ENCODE measurements around the gene PRSS33. TPM values are rescaled to one million over a fixed set of nuclear protein-coding genes. Genes with fewer than 3 reads are reported as not detected.

Gene PRSS33
- total and polyA plus RNA-seq, 9 of the 15 experiments (the other 6 are each of a cell fraction or from before 2014, with no cell fraction given): not detected

GRCh38 chr16:2777231-2777902, 10.0 kb downstream of the PRSS33 start, which contains the start of gene ELOB (continued):
- TF ChIP-seq SMARCE1 (IDR thresholded peaks at IDR 0.05) (no peak), ZNF609 (CRISPR knock-in tag; IDR thresholded peaks at IDR 0.05; ENCODE audit: borderline replicate concordance) (no peak), KLF16 (IDR thresholded peaks at IDR 0.05) (no peak), MITF (IDR thresholded peaks at IDR 0.05) (no peak; the same call in 1 of the 2 replicates), SRSF9 (IDR thresholded peaks at IDR 0.05; ENCODE audit: borderline replicate concordance, low read depth, low read length) (no peak), MTF1 (CRISPR knock-in tag; IDR thresholded peaks at IDR 0.05; ENCODE audit: borderline replicate concordance) (no peak), FUS (optimal IDR thresholded peaks at IDR 0.05; ENCODE audit: low read depth, low read length) (no peak), ASH1L (IDR thresholded peaks at IDR 0.05; ENCODE audit: borderline replicate concordance, low read depth, partially characterized antibody) (no peak), ZNF518B (CRISPR knock-in tag; IDR thresholded peaks at IDR 0.05) (no peak), NR0B1 (IDR thresholded peaks at IDR 0.05; ENCODE audit: partially characterized antibody) (no peak), CCNT2 (IDR thresholded peaks at IDR 0.05; ENCODE audit: borderline replicate concordance, extremely low read depth, insufficient read length, low read depth, low read length) (peak; percentile 43), NR1H2 (CRISPR knock-in tag; IDR thresholded peaks at IDR 0.05) (no peak; the same call in 1 of the 2 replicates), BCOR (IDR thresholded peaks at IDR 0.05) (0 out of 2 replicates have a peak, but pooled peaks have one; percentile 10), MIER1 (IDR thresholded peaks at IDR 0.05; ENCODE audit: low read depth) (no peak), RAD51 (IDR thresholded peaks at IDR 0.05; ENCODE audit: borderline replicate concordance, low read depth) (no peak), SAP30 (IDR thresholded peaks at IDR 0.05; ENCODE audit: borderline replicate concordance, insufficient read depth, low read depth, low read length, poor library complexity, severe bottlenecking) (peak; percentile 68)

Measured in K562 (cell line).